Body of pancreas (tissue), 4 donors: Measurements from ENCODE around the gene VWA8. TPM values are rescaled to one million over a fixed set of nuclear protein-coding genes. Genes with fewer than 3 reads are reported as not detected.
"Not testable (repeated sequence)": the region's sequence is repeated elsewhere in the genome, so short reads cannot be mapped to it uniquely, and the experiment has no call there.

Experiments used
- ATAC-seq: fragments of 150-250 bp; one replicate; pipeline ENCODE4 v1.9.1; 2016
- DNase-seq, 4 donors: peaks; one replicate each; pipeline ENCODE4 v3.0.0-alpha.2; 2019
- H3K27ac ChIP-seq, 4 donors: fragments of 200-600 bp; sonication (generic); 1 replicate in 3 of 4; 2 replicates in 1 of 4; pipeline versions ENCODE4 v1.5.1 to v1.6.1; 2016 to 2019; ENCODE audit warnings: mild to moderate bottlenecking in 1 of 4, mixed read lengths in 1 of 4, moderate library complexity in 1 of 4
- H3K27me3 ChIP-seq, 2 donors: fragments of 200-600 bp; sonication (generic); one replicate each; pipeline ENCODE4 v1.6.0; 2016; ENCODE audit warnings: mild to moderate bottlenecking in 1 of 2
- H3K36me3 ChIP-seq, 2 donors: fragments of 200-600 bp; sonication (generic); replicated peaks in 1 of 2; 2 replicates each; pipeline ENCODE4 v1.5.1; 2016; ENCODE audit warnings: low read depth in 2 of 2; ENCODE audit not compliant: insufficient read depth in 1 of 2
- H3K4me1 ChIP-seq: fragments of 200-600 bp; sonication (generic); one replicate; pipeline ENCODE4 v1.6.0; 2016
- H3K4me3 ChIP-seq, 2 donors: fragments of 200-600 bp; sonication (generic); 1 replicate in 1 of 2; 2 replicates in 1 of 2; pipeline ENCODE4 v1.5.1; 2016 to 2019
- H3K9me3 ChIP-seq, 3 donors: fragments of 200-600 bp; sonication (generic); 1 replicate in 2 of 3; 2 replicates in 1 of 3; pipeline ENCODE4 v1.5.1; 2016
- POLR2A ChIP-seq, 3 donors: fragments of 450-650 bp; IDR thresholded peaks; one replicate each; pipeline ENCODE4 v1.6.1; 2016; ENCODE audit warnings: antibody characterized with exemption in 3 of 3, mild to moderate bottlenecking in 2 of 3
- WGBS, 2 donors: methylation state at CpG; one replicate each; pipeline ENCODE4 v1.1.5; 2017; 5-methylcytosine and 5-hydroxymethylcytosine counted together
- intact Hi-C: fragments of 100-400 bp; cut with DNase I; formaldehyde crosslinking; loops from one replicate; pipeline ENCODE4 v1.15.1; 2023
- total RNA-seq, 2 donors: library from RNA; depleted of rRNA; stranded (reverse); fragments of >200 nt; gene quantifications; one replicate each; pipeline ENCODE4 v1.1.0, GENCODE V29; 2016
- TF ChIP-seq, protein P1 (sequence below), 7 experiments: fragments of 450-650 bp in 4 of 7; fragments of 200-600 bp in 3 of 7; sonication (generic) in 3 of 7; IDR thresholded peaks; one replicate each; pipeline ENCODE4 v1.5.1; 2016 to 2019; ENCODE audit warnings: antibody characterized with exemption in 7 of 7

Gene VWA8
- total RNA-seq, 2 donors from 2014 or later: 15.8 to 29.3 TPM

DNA sequence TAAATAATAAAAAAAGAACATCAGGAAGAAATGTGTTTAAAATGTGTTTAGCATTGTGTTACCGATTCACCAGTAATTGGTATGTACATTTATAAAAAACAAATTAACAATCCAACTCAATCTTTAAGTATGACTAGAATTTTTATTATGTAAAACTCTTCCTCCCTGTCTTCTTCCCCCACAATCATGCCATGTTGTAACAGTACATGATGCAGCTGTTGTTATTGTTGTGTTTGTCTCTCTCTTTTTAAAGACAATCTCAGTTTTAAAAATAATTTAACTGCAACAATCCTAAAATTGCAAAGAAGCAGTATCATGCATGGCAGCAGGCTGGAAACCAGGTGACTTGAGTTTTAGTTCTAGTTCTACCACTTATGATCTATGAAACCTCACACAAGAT, 323.3 kb downstream of the VWA8 start:
- WGBS, 2 donors: 97% methylated on average over 1 of the region's 1 CpG
- ATAC-seq (no peak), DNase-seq (no peak)
- H3K27me3 ChIP-seq: no peaks in the 10 kb centered on the region
- H3K9me3 ChIP-seq: no peaks in the 10 kb centered on the region
- TF ChIP-seq, protein P1, sequence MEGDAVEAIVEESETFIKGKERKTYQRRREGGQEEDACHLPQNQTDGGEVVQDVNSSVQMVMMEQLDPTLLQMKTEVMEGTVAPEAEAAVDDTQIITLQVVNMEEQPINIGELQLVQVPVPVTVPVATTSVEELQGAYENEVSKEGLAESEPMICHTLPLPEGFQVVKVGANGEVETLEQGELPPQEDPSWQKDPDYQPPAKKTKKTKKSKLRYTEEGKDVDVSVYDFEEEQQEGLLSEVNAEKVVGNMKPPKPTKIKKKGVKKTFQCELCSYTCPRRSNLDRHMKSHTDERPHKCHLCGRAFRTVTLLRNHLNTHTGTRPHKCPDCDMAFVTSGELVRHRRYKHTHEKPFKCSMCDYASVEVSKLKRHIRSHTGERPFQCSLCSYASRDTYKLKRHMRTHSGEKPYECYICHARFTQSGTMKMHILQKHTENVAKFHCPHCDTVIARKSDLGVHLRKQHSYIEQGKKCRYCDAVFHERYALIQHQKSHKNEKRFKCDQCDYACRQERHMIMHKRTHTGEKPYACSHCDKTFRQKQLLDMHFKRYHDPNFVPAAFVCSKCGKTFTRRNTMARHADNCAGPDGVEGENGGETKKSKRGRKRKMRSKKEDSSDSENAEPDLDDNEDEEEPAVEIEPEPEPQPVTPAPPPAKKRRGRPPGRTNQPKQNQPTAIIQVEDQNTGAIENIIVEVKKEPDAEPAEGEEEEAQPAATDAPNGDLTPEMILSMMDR (IDR thresholded peaks at IDR 0.05): no peak
- no peak for TF ChIP-seq POLR2A (IDR thresholded peaks at IDR 0.05)
- no peak overlapping the region for H3K27ac ChIP-seq
- no peaks in the 10 kb centered on the region for H3K36me3 ChIP-seq
- no peaks in the 10 kb centered on the region for H3K4me1 ChIP-seq
- intact Hi-C loops: no loop called here
- no peak overlapping the region for H3K4me3 ChIP-seq

DNA sequence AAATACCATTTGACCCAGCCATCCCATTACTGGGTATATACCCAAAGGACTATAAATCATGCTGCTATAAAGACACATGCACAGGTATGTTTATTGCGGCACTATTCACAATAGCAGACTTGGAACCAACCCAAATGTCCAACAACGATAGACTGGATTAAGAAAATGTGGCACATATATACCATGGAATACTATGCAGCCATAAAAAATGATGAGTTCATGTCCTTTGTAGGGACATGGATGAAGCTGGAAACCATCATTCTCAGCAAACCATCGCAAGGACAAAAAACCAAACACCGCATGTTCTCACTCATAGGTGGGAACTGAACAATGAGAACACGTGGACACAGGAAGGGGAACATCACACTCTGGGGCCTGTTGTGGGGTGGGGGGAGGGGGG, 323.9 kb downstream of the VWA8 start:
- DNase-seq, H3K27me3 ChIP-seq, H3K36me3 ChIP-seq, H3K4me3 ChIP-seq, H3K9me3 ChIP-seq, H3K4me1 ChIP-seq, intact Hi-C loops, H3K27ac ChIP-seq, ATAC-seq: not testable (repeated sequence)
- WGBS, 2 donors: no CpG with 5 or more reads among the region's 5 CpGs

DNA sequence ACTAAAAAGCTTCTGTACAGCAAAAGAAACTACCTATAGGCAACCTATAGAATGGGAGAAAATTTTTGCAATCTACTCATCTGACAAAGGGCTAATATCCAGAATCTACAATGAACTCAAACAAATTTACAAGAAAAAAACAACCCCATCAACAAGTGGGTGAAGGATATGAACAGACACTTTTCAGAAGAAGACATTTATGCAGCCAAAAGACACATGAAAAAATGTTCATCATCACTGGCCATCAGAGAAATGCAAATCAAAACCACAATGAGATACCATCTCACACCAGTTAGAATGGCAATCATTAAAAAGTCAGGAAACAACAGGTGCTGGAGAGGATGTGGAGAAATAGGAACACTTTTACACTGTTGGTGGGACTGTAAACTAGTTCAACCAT, 324.3 kb downstream of the VWA8 start:
- H3K27me3 ChIP-seq, H3K9me3 ChIP-seq, H3K36me3 ChIP-seq, DNase-seq, H3K4me1 ChIP-seq, H3K4me3 ChIP-seq, ATAC-seq, intact Hi-C loops, H3K27ac ChIP-seq: not testable (repeated sequence)

DNA sequence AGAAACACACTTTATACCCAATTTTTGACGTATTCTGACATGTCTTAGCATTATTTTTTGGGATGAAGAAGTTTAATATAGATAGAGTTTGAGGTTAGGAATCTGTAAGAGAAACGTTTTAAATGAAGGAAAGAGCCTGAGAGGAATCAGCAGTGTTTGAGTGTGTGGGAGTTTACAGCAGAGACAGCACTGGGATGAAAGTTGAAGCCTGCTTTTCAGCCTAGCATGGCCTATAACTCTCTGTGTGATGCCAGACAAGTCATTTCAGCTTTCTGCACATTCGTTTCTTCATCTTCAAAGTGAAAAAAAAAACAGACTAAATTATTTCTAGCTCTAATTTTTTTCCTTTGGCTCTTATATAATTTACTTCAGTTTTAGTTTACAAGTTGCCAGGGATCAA, 326.5 kb downstream of the VWA8 start:
- Histone ChIP-seq H3K36me3 (no peaks in the 10 kb centered on the region), H3K4me1 (no peaks in the 10 kb centered on the region), H3K9me3 (no peaks in the 10 kb centered on the region), H3K27ac (no peak overlapping the region), H3K27me3 (no peaks in the 10 kb centered on the region), H3K4me3 (no peak overlapping the region)
- no peak for DNase-seq
- no peak for TF ChIP-seq POLR2A (IDR thresholded peaks at IDR 0.05)
- TF ChIP-seq, protein P1 (IDR thresholded peaks at IDR 0.05): no peak
- WGBS, 2 donors: 77 to 79% methylated on average over 3 of the region's 3 CpGs
- ATAC-seq: no peak
- intact Hi-C loops: no loop called here

DNA sequence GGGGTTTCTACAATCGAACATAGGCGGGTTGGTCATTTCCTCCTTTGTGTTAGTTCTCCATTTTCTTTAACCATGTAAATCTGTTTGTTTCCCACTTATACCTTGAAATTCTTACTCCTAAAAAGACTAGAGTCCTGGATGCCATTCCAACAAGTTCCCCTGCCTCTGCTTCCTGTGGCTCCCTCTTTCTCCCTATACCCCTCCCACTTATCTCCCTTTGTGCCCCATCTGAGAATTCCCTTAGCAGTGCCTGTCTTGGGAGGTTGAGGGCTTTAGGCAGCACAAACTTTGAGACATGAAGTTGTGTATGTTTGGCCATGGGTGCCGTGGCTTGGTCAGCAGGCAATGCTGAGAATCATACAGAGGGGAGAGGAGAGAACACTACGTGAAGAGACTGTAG, 327.1 kb downstream of the VWA8 start:
- TF ChIP-seq POLR2A (IDR thresholded peaks at IDR 0.05): no peak
- TF ChIP-seq, protein P1 (IDR thresholded peaks at IDR 0.05): no peak
- no peaks in the 10 kb centered on the region for H3K9me3 ChIP-seq
- WGBS, 2 donors: 90% methylated on average over 4 of the region's 4 CpGs
- intact Hi-C loops: no loop called here
- H3K36me3 ChIP-seq: no peaks in the 10 kb centered on the region
- no peak for DNase-seq
- no peak for ATAC-seq
- no peaks in the 10 kb centered on the region for H3K27me3 ChIP-seq
- H3K4me1 ChIP-seq: no peaks in the 10 kb centered on the region
- H3K4me3 ChIP-seq: no peak overlapping the region
- no peak overlapping the region for H3K27ac ChIP-seq

DNA sequence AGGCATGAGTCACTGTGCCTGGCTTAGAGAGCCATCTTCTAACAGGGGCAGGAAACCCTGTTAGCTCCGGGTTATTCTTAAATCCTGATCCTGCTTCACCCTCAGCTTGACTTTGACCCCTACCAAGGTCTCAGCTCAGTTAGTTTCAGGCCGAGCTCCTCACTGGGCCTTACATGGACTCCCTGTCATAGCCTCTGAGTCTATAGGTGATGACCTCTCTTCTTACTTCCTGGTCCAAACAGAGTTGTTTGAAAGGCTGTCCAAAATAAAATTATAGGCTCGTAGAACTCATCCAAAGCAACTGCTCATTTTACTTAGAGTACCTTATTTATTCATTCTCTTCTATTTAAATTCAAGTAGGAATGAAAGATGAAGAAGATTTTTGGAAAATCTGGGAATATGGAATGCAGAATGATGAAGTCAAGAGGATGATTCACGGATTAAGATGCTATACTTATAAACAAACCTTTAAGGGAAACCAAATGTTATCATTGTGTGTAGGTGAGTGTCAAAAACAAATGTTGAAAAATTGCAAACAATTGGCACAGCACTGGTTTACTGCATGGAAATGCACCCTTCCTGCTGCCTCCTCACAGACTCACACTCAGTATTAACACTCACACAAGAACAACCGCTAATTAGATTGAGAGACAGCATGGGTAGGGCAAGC, 329.5 kb downstream of the VWA8 start:
- no peaks in the 10 kb centered on the region for H3K36me3 ChIP-seq
- ATAC-seq (no peak), DNase-seq (no peak)
- H3K4me3 ChIP-seq: no peak overlapping the region
- TF ChIP-seq, protein P1 (IDR thresholded peaks at IDR 0.05): no peak
- no peak for TF ChIP-seq POLR2A (IDR thresholded peaks at IDR 0.05)
- intact Hi-C loops: no loop called here
- H3K9me3 ChIP-seq: no peaks in the 10 kb centered on the region
- 89 to 93% methylated on average over 5 of the region's 5 CpGs for WGBS, 2 donors
- no peaks in the 10 kb centered on the region for H3K4me1 ChIP-seq
- no peak overlapping the region for H3K27ac ChIP-seq
- no peaks in the 10 kb centered on the region for H3K27me3 ChIP-seq
